Right lobe of liver (tissue), 6 donors: ENCODE measurements around the gene MED27. TPM values are rescaled to one million over a fixed set of nuclear protein-coding genes. Genes with fewer than 3 reads are reported as not detected.

Source experiments
- ATAC-seq, 4 donors: fragments of 200-7000 bp; cut with Tn5 transposase; one replicate each; pipeline ENCODE4 v1.9.1; 2020; ENCODE audit warnings: mild to moderate bottlenecking in 4 of 4, moderate library complexity in 4 of 4
- DNase-seq, 3 donors: peaks; one replicate each; pipeline ENCODE4 v3.0.0-alpha.2; 2020
- H3K27ac ChIP-seq, 3 donors: fragments of 200-600 bp; one replicate each; pipeline ENCODE4 v1.8.0; 2022
- H3K27me3 ChIP-seq, 2 donors: fragments of 200-600 bp; one replicate each; pipeline ENCODE4 v1.8.0; 2022
- H3K36me3 ChIP-seq, 4 donors: fragments of 200-600 bp; sonication (generic) in 1 of 4; one replicate each; pipeline versions ENCODE4 v1.5.1 to v1.8.0; 2017 to 2022; ENCODE audit warnings: control low read depth in 1 of 4
- H3K4me1 ChIP-seq, 4 donors: fragments of 200-600 bp; sonication (generic) in 1 of 4; one replicate each; pipeline versions ENCODE4 v1.5.1 to v1.8.0; 2017 to 2022; ENCODE audit warnings: control low read depth in 1 of 4
- H3K4me3 ChIP-seq, 3 donors: fragments of 200-600 bp; one replicate each; pipeline ENCODE4 v1.8.0; 2022
- H3K9me3 ChIP-seq, 4 donors: fragments of 200-600 bp; sonication (generic) in 1 of 4; one replicate each; pipeline versions ENCODE4 v1.5.1 to v1.8.0; 2017 to 2022; ENCODE audit warnings: control low read depth in 1 of 4
- POLR2A ChIP-seq: fragments of 450-650 bp; IDR thresholded peaks from one replicate; pipeline ENCODE4 v1.6.1; 2017; ENCODE audit warnings: antibody characterized with exemption, mild to moderate bottlenecking
- WGBS: methylation state at CpG from one replicate; pipeline ENCODE4 v1.1.6; 2018; ENCODE audit warnings: low coverage, low lambda C conversion rate; ENCODE audit not compliant: insufficient coverage; ENCODE audit errors: missing lambda C conversion rate; 5-methylcytosine and 5-hydroxymethylcytosine counted together
- intact Hi-C, 2 donors: fragments of 100-400 bp; cut with DNase I; formaldehyde crosslinking; loops; one replicate each; pipeline versions ENCODE4 v1.11.2 to v1.14.1; 2022
- total RNA-seq, 6 experiments: library from RNA; depleted of rRNA in 2 of 6; stranded (reverse); fragments of >200 nt in 2 of 6; fragmentation: NEBNext Ultra II Directional in 3 of 6; extraction: Animal tissue kit (Norgen Biotek cat#: 25700) in 3 of 6; gene quantifications; one replicate each; pipeline versions ENCODE4 v1.1.0 to v1.2.4, GENCODE V29; 2016 to 2023
- TF ChIP-seq, protein P1 (sequence below), 4 donors: fragments of 200-600 bp in 3 of 4; fragments of 450-650 bp in 1 of 4; IDR thresholded peaks; one replicate each; pipeline versions ENCODE4 v1.5.1 to v1.8.0; 2016 to 2022; ENCODE audit warnings: antibody characterized with exemption in 4 of 4, mild to moderate bottlenecking in 2 of 4
- donor health status: DM: no; HTN: yes; CAD: no.
- donor health status: DM: no; HTN: no; CAD: no.
- donor health status: DM: no; HTN: no; CAD: no.
- donor health status: DM: no; HTN: yes; CAD: no.
- donor health status: DM: no; HTN: yes; CAD: no.

MED27 gene
- total RNA-seq, 6 experiments from 2014 or later = 4.6 to 7.3 (median 6.1) TPM

DNA sequence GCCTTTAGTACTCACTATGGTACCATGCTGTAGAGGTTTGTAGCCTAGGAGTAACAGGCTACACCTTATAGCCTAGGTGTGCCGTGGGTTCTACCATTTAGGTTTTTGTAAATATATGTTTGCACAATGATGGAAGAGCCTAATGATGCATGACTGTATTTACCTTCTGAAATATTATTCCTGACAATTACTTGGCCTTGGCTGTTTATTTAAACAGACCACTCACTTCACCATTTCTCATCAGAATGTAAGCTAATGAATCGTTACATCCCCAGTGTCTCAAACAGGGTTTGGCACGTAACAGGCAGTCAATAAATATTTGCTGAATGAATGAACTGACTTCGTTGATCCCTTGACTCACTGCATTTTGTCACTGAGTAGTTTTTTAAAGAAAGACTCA, 93.1 kb downstream of the MED27 start:
- Histone ChIP-seq H3K27ac (no peak overlapping the region), H3K27me3 (no peaks in the 10 kb centered on the region), H3K9me3 (no peaks in the 10 kb centered on the region), H3K4me1 (no peaks in the 10 kb centered on the region), H3K36me3 (no peaks in the 10 kb centered on the region), H3K4me3 (no peak overlapping the region)
- intact Hi-C loops = no loop called here
- WGBS = 79% methylated on average over 4 of the region's 4 CpGs
- no peak for ATAC-seq
- TF ChIP-seq POLR2A = no peak
- TF ChIP-seq, protein P1, sequence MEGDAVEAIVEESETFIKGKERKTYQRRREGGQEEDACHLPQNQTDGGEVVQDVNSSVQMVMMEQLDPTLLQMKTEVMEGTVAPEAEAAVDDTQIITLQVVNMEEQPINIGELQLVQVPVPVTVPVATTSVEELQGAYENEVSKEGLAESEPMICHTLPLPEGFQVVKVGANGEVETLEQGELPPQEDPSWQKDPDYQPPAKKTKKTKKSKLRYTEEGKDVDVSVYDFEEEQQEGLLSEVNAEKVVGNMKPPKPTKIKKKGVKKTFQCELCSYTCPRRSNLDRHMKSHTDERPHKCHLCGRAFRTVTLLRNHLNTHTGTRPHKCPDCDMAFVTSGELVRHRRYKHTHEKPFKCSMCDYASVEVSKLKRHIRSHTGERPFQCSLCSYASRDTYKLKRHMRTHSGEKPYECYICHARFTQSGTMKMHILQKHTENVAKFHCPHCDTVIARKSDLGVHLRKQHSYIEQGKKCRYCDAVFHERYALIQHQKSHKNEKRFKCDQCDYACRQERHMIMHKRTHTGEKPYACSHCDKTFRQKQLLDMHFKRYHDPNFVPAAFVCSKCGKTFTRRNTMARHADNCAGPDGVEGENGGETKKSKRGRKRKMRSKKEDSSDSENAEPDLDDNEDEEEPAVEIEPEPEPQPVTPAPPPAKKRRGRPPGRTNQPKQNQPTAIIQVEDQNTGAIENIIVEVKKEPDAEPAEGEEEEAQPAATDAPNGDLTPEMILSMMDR (IDR thresholded peaks at IDR 0.05) = no peak
- DNase-seq = no peak

DNA sequence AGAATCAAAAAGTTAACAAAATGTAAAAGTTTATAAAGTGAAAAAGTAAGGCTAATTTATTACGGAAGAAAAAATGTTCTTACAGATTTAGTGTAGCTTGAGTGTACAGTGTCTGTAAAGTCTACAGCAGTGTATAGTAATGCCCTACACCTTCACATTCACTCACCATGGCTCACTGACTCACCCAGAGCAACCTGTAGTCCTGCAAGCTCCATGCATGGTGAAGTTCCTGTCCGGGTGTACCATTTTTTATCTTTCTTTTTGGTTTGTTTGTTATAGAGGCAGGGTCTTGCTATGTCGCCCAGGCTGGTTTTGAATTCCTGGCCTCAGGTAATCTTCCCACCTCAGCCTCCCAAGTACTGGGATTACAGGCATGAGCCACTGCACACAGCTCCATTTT, 93.6 kb downstream of the MED27 start:
- no peaks in the 10 kb centered on the region for H3K27me3 ChIP-seq
- H3K4me3 ChIP-seq = no peak overlapping the region
- TF ChIP-seq POLR2A = no peak
- TF ChIP-seq, protein P1 (IDR thresholded peaks at IDR 0.05) = no peak
- H3K27ac ChIP-seq = no peak overlapping the region
- H3K36me3 ChIP-seq = no peaks in the 10 kb centered on the region
- ATAC-seq (no peak), DNase-seq (no peak)
- intact Hi-C loops = no loop called here
- H3K9me3 ChIP-seq = no peaks in the 10 kb centered on the region
- no peaks in the 10 kb centered on the region for H3K4me1 ChIP-seq
- WGBS = 100% methylated on average over 3 of the region's 3 CpGs

DNA sequence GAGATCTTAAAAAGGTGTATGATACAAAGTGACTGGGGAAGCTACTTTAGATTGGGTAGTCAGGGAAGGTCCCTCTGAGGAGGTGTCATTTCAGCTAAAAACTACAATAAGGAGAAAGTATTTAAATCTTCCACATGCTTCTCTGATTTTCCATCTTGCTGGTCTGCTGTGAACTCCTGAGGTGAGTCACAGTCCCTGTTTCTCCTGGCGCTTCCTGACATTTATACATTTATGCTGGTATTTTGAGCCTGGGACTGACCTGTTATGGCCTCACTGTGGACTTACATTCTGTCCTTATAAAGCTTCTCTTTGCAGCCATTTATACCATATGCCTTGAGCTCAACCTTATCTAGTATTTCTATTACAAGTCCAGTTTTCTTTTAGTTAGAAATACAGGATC, 95.1 kb downstream of the MED27 start:
- no peaks in the 10 kb centered on the region for H3K27me3 ChIP-seq
- H3K9me3 ChIP-seq = no peaks in the 10 kb centered on the region
- intact Hi-C loops = no loop called here
- H3K27ac ChIP-seq = no peak overlapping the region
- H3K36me3 ChIP-seq = no peaks in the 10 kb centered on the region
- WGBS = 100% methylated on average over 1 of the region's 1 CpG
- no peak overlapping the region for H3K4me3 ChIP-seq
- no peak for ATAC-seq
- no peak for DNase-seq
- no peaks in the 10 kb centered on the region for H3K4me1 ChIP-seq
- TF ChIP-seq, protein P1 (IDR thresholded peaks at IDR 0.05) = no peak
- no peak for TF ChIP-seq POLR2A

DNA sequence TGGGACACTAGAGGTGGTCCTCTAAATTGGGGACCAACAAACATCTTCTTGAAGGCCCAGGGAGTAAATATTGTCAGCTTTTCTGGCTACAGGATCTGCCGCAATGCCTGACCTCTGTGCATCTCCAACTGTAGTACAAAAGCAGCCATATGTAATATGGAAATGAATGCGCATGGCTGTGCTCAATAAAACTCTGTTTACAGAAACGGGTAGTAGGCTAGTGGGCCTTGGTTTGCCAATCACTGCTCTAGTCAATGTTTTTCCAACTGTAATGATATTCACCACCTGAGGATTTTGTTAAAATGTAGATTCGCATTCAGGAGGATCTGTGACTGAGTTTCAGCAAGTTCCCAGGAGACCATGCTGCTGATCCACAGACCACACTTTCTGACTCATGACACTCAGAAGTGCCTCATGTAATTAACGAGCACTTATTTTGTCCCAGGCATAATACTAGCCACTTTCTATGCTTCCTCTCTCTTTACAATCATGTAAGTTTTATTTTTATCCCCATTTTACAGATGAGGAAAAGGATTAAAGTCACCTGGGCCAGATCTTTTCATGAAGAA, 96.9 kb downstream of the MED27 start:
- H3K27me3 ChIP-seq = no peaks in the 10 kb centered on the region
- WGBS = 68% methylated on average over 4 of the region's 5 CpGs
- H3K4me1 ChIP-seq = no peaks in the 10 kb centered on the region
- no peaks in the 10 kb centered on the region for H3K36me3 ChIP-seq
- DNase-seq (no peak), ATAC-seq (no peak)
- intact Hi-C loops = no loop called here
- no peak overlapping the region for H3K4me3 ChIP-seq
- TF ChIP-seq POLR2A = no peak
- TF ChIP-seq, protein P1 (IDR thresholded peaks at IDR 0.05) = no peak
- H3K27ac ChIP-seq = no peak overlapping the region
- H3K9me3 ChIP-seq = no peaks in the 10 kb centered on the region

DNA sequence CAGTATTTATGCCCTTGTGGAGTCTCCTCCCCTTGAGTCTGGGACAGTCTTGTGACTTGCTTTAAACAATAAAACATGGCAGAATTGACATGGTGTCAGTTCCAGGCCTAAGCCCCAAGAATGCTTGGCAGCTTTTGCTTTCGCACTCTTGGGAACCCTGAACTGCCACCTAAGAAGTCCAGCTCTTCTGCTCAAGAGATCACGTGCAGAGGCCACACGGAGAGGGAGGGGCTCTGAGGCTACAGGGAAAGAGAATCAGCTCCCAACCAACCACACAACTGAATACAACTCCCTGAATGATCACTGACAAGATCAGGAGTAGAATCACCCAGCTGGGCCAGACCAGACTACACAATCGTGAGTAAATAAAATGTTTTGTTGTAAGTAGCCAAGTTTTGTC, 97.6 kb downstream of the MED27 start:
- no peak for ATAC-seq
- no peaks in the 10 kb centered on the region for H3K36me3 ChIP-seq
- H3K9me3 ChIP-seq = no peaks in the 10 kb centered on the region
- H3K27me3 ChIP-seq = no peaks in the 10 kb centered on the region
- WGBS = 93% methylated on average over 3 of the region's 4 CpGs
- TF ChIP-seq POLR2A = no peak
- TF ChIP-seq, protein P1 (IDR thresholded peaks at IDR 0.05) = no peak
- DNase-seq = no peak
- no peaks in the 10 kb centered on the region for H3K4me1 ChIP-seq
- no peak overlapping the region for H3K27ac ChIP-seq
- intact Hi-C loops = no loop called here
- no peak overlapping the region for H3K4me3 ChIP-seq
